OCI-LY7 (cell line): ENCODE data around the gene NR2F6. TPM values are rescaled to one million over a fixed set of nuclear protein-coding genes. Genes with fewer than 3 reads are reported as not detected.

ENCODE experiments used
- BruUV-seq: library from RNA; stranded (reverse); fragments of 400-500 nt; replicated peaks from 2 replicates; lab custom pipeline; 2021; lab: Mats Ljungman, UMichigan
- CTCF ChIA-PET: fragments of 300-600 bp; sonication (Branson Sonifier 250); formaldehyde crosslinking; loops from one replicate; lab custom pipeline; 2022; ENCODE audit warnings: antibody characterized with exemption; ENCODE audit not compliant: unreplicated experiment; lab: Charles Lee
- POLR2A ChIA-PET: fragments of 300-600 bp; sonication (Branson Sonifier 250); formaldehyde crosslinking; loops from one replicate; lab custom pipeline; 2022; ENCODE audit warnings: antibody characterized with exemption; lab: Charles Lee
- DNase-seq: peaks from one replicate; pipeline ENCODE4 v3.0.0-alpha.2; 2015; ENCODE audit warnings: low spot score
- H2AFZ ChIP-seq: fragments of 200-600 bp; sonication (generic), shearing (Covaris generic); 2 replicates; pipeline ENCODE4 v1.6.1; 2014; ENCODE audit warnings: mild to moderate bottlenecking, antibody characterized with exemption, low read length, moderate library complexity
- H3K27ac ChIP-seq: fragments of 200-600 bp; sonication (generic); 2 replicates; pipeline ENCODE4 v1.5.1; 2014; ENCODE audit warnings: mixed run types, low read depth, mild to moderate bottlenecking, moderate library complexity, low read length, inconsistent platforms; ENCODE audit not compliant: poor library complexity, severe bottlenecking
- H3K36me3 ChIP-seq: fragments of 200-600 bp; sonication (generic); 2 replicates; pipeline ENCODE4 v1.6.1; 2014; ENCODE audit warnings: mild to moderate bottlenecking, antibody characterized with exemption, low read length, moderate library complexity, mixed read lengths; ENCODE audit not compliant: insufficient read depth
- H3K4me1 ChIP-seq: fragments of 200-600 bp; sonication (generic); 2 replicates; pipeline ENCODE4 v1.5.1; 2014; ENCODE audit warnings: mild to moderate bottlenecking, low read length; ENCODE audit not compliant: insufficient read depth, poor library complexity, severe bottlenecking
- H3K4me2 ChIP-seq: fragments of 200-600 bp; sonication (generic); 2 replicates; pipeline ENCODE4 v1.6.1; 2014; ENCODE audit warnings: mild to moderate bottlenecking, low read length
- H3K4me3 ChIP-seq: fragments of 200-600 bp; sonication (generic); 2 replicates; pipeline ENCODE4 v1.5.1; 2014; ENCODE audit warnings: mild to moderate bottlenecking, low read depth, low read length; ENCODE audit not compliant: poor library complexity, severe bottlenecking
- H3K79me2 ChIP-seq: fragments of 200-600 bp; sonication (generic); 2 replicates; pipeline ENCODE4 v1.6.1; 2016; ENCODE audit warnings: low read depth, mild to moderate bottlenecking, low read length, moderate library complexity, mixed read lengths; ENCODE audit not compliant: insufficient read depth
- H3K9me2 ChIP-seq: fragments of 200-600 bp; sonication (generic); 2 replicates; pipeline ENCODE4 v1.6.1; 2016; ENCODE audit warnings: mild to moderate bottlenecking, low read length, mixed read lengths; ENCODE audit not compliant: insufficient read depth
- H3K9me3 ChIP-seq: fragments of 200-600 bp; sonication (generic); 2 replicates; pipeline ENCODE4 v1.6.1; 2014; ENCODE audit warnings: mild to moderate bottlenecking, mixed run types, low read length, mixed read lengths
- H4K20me1 ChIP-seq: fragments of 200-600 bp; sonication (generic); 2 replicates; pipeline ENCODE4 v1.6.1; 2014; ENCODE audit warnings: mild to moderate bottlenecking, antibody characterized with exemption, low read length, moderate library complexity, mixed read lengths; ENCODE audit not compliant: insufficient read depth
- EZH2phosphoT487 ChIP-seq: fragments of 200-600 bp; sonication (generic); IDR thresholded peaks from 2 replicates; pipeline ENCODE4 v1.6.1; 2018; ENCODE audit warnings: low read depth, borderline replicate concordance, mild to moderate bottlenecking, mixed run types, antibody characterized with exemption, low read length, moderate library complexity, mixed read lengths
- intact Hi-C: fragments of 100-400 bp; cut with micrococcal nuclease; formaldehyde crosslinking; loops from one replicate; pipeline ENCODE4 v1.10.0; 2022; ENCODE audit not compliant: unreplicated experiment
- total RNA-seq, 2 experiments: library from RNA; depleted of rRNA in 1 of 2; stranded (reverse); fragments of >200 nt in 1 of 2; shearing (Covaris generic) in 1 of 2; gene quantifications; 2 replicates each; pipeline ENCODE4 v1.2.3, GENCODE V29; 2014 to 2022
- TF ChIP-seq, protein P1 (sequence below): fragments of 200-600 bp; sonication (generic); conservative IDR thresholded peaks from 2 replicates; pipeline ENCODE4 v1.5.1; 2014; ENCODE audit warnings: mild to moderate bottlenecking, antibody characterized with exemption, low read length, moderate library complexity, mixed read lengths

Gene NR2F6
- total RNA-seq, 2 experiments from 2014 or later, result 33.1 to 39.2 TPM

DNA sequence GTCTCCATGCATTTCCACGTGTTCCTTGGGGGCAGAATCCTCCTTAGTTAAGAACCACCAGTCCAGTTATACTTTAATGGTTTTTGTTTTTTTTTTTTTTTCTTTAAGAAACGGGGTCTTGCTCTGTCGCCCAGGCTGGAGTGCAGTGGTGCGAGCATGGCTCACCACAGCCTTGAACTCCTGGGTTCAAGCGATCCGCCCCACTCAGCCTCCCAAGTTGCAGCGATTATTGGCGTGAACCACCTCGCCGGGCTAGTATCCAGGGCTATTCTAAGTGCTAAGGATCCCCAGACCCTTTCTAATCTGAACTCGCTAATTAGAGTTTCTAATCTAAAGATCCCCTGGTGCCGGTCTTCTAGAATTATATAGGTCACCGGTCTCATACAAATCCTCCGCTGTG, 47.9 kb upstream of the NR2F6 start:
- peaks cover 26% of the 10 kb centered on the region for H3K36me3 ChIP-seq
- H3K4me2 ChIP-seq, result peak overlapping the region; percentile 88
- H3K4me3 ChIP-seq, result peak overlapping the region; percentile 77
- DNase-seq, result no peak
- ChIA-PET CTCF (interaction anchor here (0.6 to 1.0 kb wide), 3 partner anchors 10 to 15 kb away, joined by 3 read pairs; partner anchors contain the start of genes ABHD8, DDA1 and MRPL34), POLR2A (interaction anchor here (0.6 to 1.5 kb wide), 3 partner anchors 13 to 405 kb away, joined by 3 to 6 read pairs (median 3); partner anchors contain the start of gene F2RL3)
- H3K9me2 ChIP-seq, result no peaks in the 10 kb centered on the region
- no peak overlapping the region for H2AFZ ChIP-seq
- H3K79me2 ChIP-seq, result peaks cover 10% of the 10 kb centered on the region; the same call in 1 of the 2 replicates
- no peaks in the 10 kb centered on the region for H3K9me3 ChIP-seq
- intact Hi-C loops, result no loop called here
- peak overlapping the region; percentile 27 for H3K27ac ChIP-seq
- TSS peak; percentile 52 for BruUV-seq
- no peaks in the 10 kb centered on the region for H4K20me1 ChIP-seq
- peaks cover 27% of the 10 kb centered on the region for H3K4me1 ChIP-seq
- TF ChIP-seq EZH2phosphoT487, result no peak
- TF ChIP-seq, protein P1, sequence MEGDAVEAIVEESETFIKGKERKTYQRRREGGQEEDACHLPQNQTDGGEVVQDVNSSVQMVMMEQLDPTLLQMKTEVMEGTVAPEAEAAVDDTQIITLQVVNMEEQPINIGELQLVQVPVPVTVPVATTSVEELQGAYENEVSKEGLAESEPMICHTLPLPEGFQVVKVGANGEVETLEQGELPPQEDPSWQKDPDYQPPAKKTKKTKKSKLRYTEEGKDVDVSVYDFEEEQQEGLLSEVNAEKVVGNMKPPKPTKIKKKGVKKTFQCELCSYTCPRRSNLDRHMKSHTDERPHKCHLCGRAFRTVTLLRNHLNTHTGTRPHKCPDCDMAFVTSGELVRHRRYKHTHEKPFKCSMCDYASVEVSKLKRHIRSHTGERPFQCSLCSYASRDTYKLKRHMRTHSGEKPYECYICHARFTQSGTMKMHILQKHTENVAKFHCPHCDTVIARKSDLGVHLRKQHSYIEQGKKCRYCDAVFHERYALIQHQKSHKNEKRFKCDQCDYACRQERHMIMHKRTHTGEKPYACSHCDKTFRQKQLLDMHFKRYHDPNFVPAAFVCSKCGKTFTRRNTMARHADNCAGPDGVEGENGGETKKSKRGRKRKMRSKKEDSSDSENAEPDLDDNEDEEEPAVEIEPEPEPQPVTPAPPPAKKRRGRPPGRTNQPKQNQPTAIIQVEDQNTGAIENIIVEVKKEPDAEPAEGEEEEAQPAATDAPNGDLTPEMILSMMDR, result 0 out of 2 replicates have a peak, but pooled peaks have one; percentile 15

DNA sequence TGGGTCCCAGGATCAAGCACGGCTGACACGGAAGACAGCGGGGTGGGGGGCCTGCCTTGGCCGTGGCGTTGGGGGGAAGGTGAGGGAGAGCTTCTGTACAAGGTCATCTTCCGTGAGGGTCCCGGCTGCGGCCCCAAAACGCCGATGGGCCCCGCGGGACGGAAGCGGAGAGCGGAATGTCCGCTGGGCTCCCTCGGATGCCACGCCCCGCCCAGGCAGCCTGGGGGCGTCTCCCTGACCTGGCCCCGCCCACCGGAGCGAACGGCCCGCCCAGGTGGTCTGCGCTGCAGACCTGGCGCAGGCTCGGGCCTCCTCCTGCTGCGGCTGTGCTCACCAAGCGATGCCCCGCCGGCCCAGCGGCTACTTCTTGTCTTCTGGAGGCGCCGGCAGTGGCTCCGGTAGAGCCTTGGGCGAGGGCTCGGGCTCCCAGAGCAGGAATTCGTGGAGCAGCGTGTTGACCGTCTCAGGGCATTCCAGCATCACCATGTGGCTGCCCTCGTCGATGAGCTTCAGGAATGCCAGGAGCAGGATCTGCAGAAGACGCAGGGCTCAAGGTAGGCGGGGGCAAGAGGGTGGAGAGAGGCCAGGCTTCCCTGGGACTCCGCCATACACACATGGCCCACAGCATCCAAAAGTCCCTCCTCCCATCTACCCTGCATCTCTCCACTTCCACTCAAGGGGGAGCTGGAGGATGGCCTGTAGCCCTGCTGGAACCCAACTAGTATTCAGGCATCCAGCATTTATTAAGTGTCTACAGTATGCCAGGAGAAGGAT, 46.8 kb upstream of the NR2F6 start:
- peak overlapping the region; percentile 63 for H3K27ac ChIP-seq
- intact Hi-C loops, result loop anchor here (1.0 kb wide), 3 partner anchors 13 to 94 kb away; partner anchors contain the start of gene MRPL34
- peak; percentile 87 for DNase-seq
- peaks cover 10% of the 10 kb centered on the region; the same call in 1 of the 2 replicates for H3K79me2 ChIP-seq
- CTCF ChIA-PET, result interaction anchor here (0.6 kb wide), 1 partner anchor 8 kb away, joined by 3 read pairs; no protein-coding TSS in a partner anchor
- H3K4me1 ChIP-seq, result peaks cover 27% of the 10 kb centered on the region
- H3K36me3 ChIP-seq, result peaks cover 16% of the 10 kb centered on the region; the same call in 1 of the 2 replicates
- H4K20me1 ChIP-seq, result no peaks in the 10 kb centered on the region
- POLR2A ChIA-PET, result interaction anchor here (0.6 to 1.5 kb wide), 3 partner anchors 14 to 58 kb away, joined by 3 to 6 read pairs (median 4); no protein-coding TSS in a partner anchor
- peak overlapping the region; percentile 77 for H3K4me3 ChIP-seq
- peak overlapping the region; percentile 88 for H3K4me2 ChIP-seq
- H3K9me3 ChIP-seq, result no peaks in the 10 kb centered on the region
- H2AFZ ChIP-seq, result peak overlapping the region; percentile 77
- TF ChIP-seq EZH2phosphoT487, result no peak
- TF ChIP-seq, protein P1, result peak; percentile 78
- BruUV-seq, result no TSS peak
- H3K9me2 ChIP-seq, result no peaks in the 10 kb centered on the region
